Vagina (tissue), 2 donors: ENCODE data around the gene HNMT. TPM values are rescaled to one million over a fixed set of nuclear protein-coding genes. Genes with fewer than 3 reads are reported as not detected.
"Not testable (repeated sequence)": the region's sequence is repeated elsewhere in the genome, so short reads cannot be mapped to it uniquely, and the experiment has no call there.

ENCODE experiments used
- DNase-seq, 2 donors: peaks; one replicate each; pipeline ENCODE4 v3.0.0-alpha.2; 2017; ENCODE audit errors: extremely low spot score in 2 of 2
- H3K27ac ChIP-seq: fragments of 200-600 bp; sonication (generic); one replicate; pipeline ENCODE4 v1.5.1; 2019
- H3K27me3 ChIP-seq: fragments of 200-600 bp; sonication (generic); one replicate; pipeline ENCODE4 v1.5.1; 2019
- H3K36me3 ChIP-seq, 2 donors: fragments of 200-600 bp; sonication (generic); one replicate each; pipeline ENCODE4 v1.5.1; 2017 to 2019
- H3K4me1 ChIP-seq: fragments of 200-600 bp; sonication (generic); one replicate; pipeline ENCODE4 v1.5.1; 2019
- H3K4me3 ChIP-seq, 2 donors: fragments of 200-600 bp; sonication (generic); 1 replicate in 1 of 2; 2 replicates in 1 of 2; pipeline ENCODE4 v1.5.1; 2016 to 2019
- H3K9me3 ChIP-seq: fragments of 200-600 bp; sonication (generic); one replicate; pipeline ENCODE4 v1.5.1; 2019
- CTCF ChIP-seq, 3 experiments: fragments of 450-650 bp in 2 of 3; fragments of 200-600 bp in 1 of 3; sonication (generic) in 1 of 3; IDR thresholded peaks; one replicate each; pipeline ENCODE4 v1.5.1; 2017 to 2019; ENCODE audit warnings: antibody characterized with exemption in 3 of 3, mild to moderate bottlenecking in 2 of 3, moderate library complexity in 2 of 3
- POLR2A ChIP-seq, 2 donors: fragments of 450-650 bp; IDR thresholded peaks; one replicate each; pipeline ENCODE4 v1.6.1; 2017; ENCODE audit warnings: antibody characterized with exemption in 2 of 2, mild to moderate bottlenecking in 2 of 2, moderate library complexity in 2 of 2
- POLR2AphosphoS5 ChIP-seq, 2 donors: sonication (generic); formaldehyde crosslinking; IDR thresholded peaks; one replicate each; pipeline ENCODE4 v1.9.0; 2017; ENCODE audit warnings: antibody characterized with exemption in 2 of 2, mild to moderate bottlenecking in 2 of 2, low read depth in 1 of 2; ENCODE audit not compliant: insufficient read depth in 1 of 2
- intact Hi-C: fragments of 100-400 bp; cut with DNase I; formaldehyde crosslinking; loops from one replicate; pipeline ENCODE4 v1.15.1; 2023
- total RNA-seq: library from RNA; depleted of rRNA; stranded (reverse); fragments of >200 nt; gene quantifications from one replicate; pipeline ENCODE4 v1.2.3, GENCODE V29; 2016

Gene HNMT
- total RNA-seq, 1 donor from 2014 or later = 18.9 TPM

DNA sequence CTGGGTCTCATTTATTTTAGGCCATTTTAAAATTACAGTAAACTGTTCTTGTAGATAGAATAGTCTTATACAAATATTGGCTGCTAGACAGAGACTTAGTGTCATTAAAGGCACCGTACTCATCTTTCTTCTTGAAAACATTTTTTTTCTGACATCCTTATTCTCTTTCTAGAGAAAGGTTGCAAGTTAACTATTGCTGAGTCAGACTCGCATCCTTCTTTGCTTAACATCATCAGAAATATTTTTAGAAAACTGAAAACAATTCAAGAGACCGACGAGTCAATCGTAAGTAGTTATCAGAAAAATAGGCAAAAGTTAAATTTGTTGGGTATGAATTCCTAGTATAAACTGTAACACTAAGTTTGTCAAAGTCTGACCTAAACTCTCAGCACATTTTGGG lies 72.2 kb downstream of the HNMT start:
- DNase-seq = no peak
- TF ChIP-seq POLR2A (IDR thresholded peaks at IDR 0.05) = no peak
- TF ChIP-seq POLR2AphosphoS5 (IDR thresholded peaks at IDR 0.05; ENCODE audit: insufficient read depth in 1 of 2, low read depth in 1 of 2) = no peak
- TF ChIP-seq CTCF (IDR thresholded peaks at IDR 0.05) = no peak
- intact Hi-C loops = no loop called here
- H3K27me3 ChIP-seq = no peaks in the 10 kb centered on the region
- no peaks in the 10 kb centered on the region for H3K36me3 ChIP-seq
- no peak overlapping the region for H3K27ac ChIP-seq
- no peaks in the 10 kb centered on the region for H3K9me3 ChIP-seq
- H3K4me3 ChIP-seq = no peak overlapping the region
- H3K4me1 ChIP-seq = no peaks in the 10 kb centered on the region

DNA sequence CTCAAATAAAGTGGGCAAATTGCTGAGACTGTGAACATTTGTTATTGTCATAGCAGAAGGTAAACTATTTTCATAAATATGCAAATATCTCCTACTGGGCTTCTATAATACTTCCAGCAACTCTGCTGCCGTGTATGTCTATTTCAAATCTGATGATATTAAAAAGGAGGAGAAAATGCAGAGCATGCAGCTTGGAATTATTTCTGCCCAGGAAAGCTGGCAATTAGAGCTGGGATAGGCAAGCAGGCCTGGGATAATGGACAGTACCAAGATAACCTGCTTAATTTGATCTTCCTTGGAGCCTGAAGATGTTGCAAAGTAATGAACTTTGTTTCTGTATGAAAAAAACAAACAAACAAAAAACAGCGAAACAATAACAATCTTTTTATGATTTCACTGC lies 72.8 kb downstream of the HNMT start:
- H3K4me3 ChIP-seq = no peak overlapping the region
- TF ChIP-seq POLR2AphosphoS5 (IDR thresholded peaks at IDR 0.05; ENCODE audit: insufficient read depth in 1 of 2, low read depth in 1 of 2) (no peak), CTCF (IDR thresholded peaks at IDR 0.05) (no peak), POLR2A (IDR thresholded peaks at IDR 0.05) (no peak)

DNA sequence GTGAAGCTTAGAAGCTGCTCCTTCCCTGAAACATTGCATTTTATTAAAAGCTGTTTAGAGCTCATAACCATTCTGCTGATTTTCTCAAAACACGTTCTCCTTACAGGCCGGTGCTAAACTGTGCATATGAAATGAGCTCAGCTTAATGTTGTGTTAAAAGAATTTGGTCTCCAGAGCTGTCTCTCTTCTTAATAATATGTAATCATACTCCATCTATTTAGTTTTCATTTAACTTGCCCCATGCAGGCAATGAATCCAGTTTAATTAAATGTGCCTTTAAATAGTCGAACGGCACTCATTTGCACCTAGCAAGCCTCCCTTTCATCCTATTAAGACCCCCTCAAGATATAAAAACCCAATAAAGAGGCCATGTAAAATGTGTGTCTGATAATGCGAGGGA lies 76.3 kb downstream of the HNMT start:
- Histone ChIP-seq H3K27me3 (no peaks in the 10 kb centered on the region), H3K4me3 (no peak overlapping the region), H3K27ac (no peak overlapping the region), H3K4me1 (no peaks in the 10 kb centered on the region), H3K9me3 (no peaks in the 10 kb centered on the region), H3K36me3 (no peaks in the 10 kb centered on the region)
- TF ChIP-seq POLR2AphosphoS5 (IDR thresholded peaks at IDR 0.05; ENCODE audit: insufficient read depth in 1 of 2, low read depth in 1 of 2) (no peak), POLR2A (IDR thresholded peaks at IDR 0.05) (no peak), CTCF (IDR thresholded peaks at IDR 0.05) (no peak)
- intact Hi-C loops = no loop called here
- no peak for DNase-seq

More for the DNA sequence above, 72.8 kb downstream of the HNMT start:
- Histone ChIP-seq H3K27ac (no peak overlapping the region), H3K27me3 (no peaks in the 10 kb centered on the region), H3K36me3 (no peaks in the 10 kb centered on the region), H3K4me1 (no peaks in the 10 kb centered on the region), H3K9me3 (no peaks in the 10 kb centered on the region)
- intact Hi-C loops = no loop called here
- DNase-seq = no peak

GRCh38 chr2:138042311-138042710 lies 78.0 kb downstream of the HNMT start:
- H3K27ac ChIP-seq = no peak overlapping the region
- TF ChIP-seq POLR2A (IDR thresholded peaks at IDR 0.05) = no peak
- no peak for TF ChIP-seq POLR2AphosphoS5 (IDR thresholded peaks at IDR 0.05; ENCODE audit: insufficient read depth in 1 of 2, low read depth in 1 of 2)
- no peak for TF ChIP-seq CTCF (IDR thresholded peaks at IDR 0.05)
- no peaks in the 10 kb centered on the region for H3K4me1 ChIP-seq
- H3K36me3 ChIP-seq = no peaks in the 10 kb centered on the region
- H3K27me3 ChIP-seq = no peaks in the 10 kb centered on the region
- H3K9me3 ChIP-seq = no peaks in the 10 kb centered on the region
- intact Hi-C loops = no loop called here
- no peak for DNase-seq
- no peak overlapping the region for H3K4me3 ChIP-seq

DNA sequence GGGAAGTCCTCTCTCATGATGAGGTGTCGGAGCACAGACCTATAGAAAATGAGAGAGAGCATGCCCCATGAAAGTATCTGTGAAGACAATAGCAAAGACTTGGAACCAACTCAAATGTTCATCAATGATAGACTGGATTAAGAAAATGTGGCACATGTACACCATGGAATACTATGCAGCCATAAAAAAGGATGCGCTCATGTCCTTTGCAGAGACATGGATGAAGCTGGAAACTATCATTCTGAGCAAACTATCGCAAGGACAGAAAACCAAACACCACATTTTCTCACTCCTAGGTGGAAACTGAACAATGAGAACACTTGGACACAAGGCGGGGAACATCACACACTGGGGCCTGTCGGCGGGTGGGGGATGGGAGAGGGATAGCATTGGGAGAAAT lies 79.3 kb downstream of the HNMT start:
- H3K27ac ChIP-seq, H3K36me3 ChIP-seq, intact Hi-C loops, H3K9me3 ChIP-seq, H3K4me3 ChIP-seq, DNase-seq, H3K27me3 ChIP-seq, H3K4me1 ChIP-seq: not testable (repeated sequence)

DNA sequence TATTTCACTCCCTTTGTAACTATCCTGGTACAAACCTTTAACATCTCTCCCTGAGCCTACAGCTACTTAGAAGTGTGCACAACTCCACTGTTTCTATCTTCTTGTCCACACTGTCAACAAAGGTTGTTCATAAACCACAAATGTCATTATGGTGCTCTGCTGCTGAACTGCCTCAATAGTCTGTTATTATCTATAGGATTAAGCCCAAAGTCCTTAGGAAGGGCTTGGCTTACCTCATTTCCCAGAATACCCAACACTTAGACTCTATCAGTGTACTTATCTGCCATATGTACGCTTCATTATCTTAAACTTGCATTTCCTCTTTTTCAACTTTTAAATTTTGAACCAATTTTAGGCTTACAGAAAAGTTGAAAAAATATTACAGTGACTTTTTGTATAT lies 94.2 kb downstream of the HNMT start:
- intact Hi-C loops = no loop called here
- no peak overlapping the region for H3K27ac ChIP-seq
- no peak overlapping the region for H3K4me3 ChIP-seq
- H3K9me3 ChIP-seq = no peaks in the 10 kb centered on the region
- DNase-seq = no peak
- H3K4me1 ChIP-seq = no peaks in the 10 kb centered on the region
- no peaks in the 10 kb centered on the region for H3K27me3 ChIP-seq
- H3K36me3 ChIP-seq = no peaks in the 10 kb centered on the region
- no peak for TF ChIP-seq CTCF (IDR thresholded peaks at IDR 0.05)
- TF ChIP-seq POLR2A (IDR thresholded peaks at IDR 0.05) = no peak
